ENCODE data around the gene LIG1. TPM values are rescaled to one million over a fixed set of nuclear protein-coding genes. Genes with fewer than 3 reads are reported as not detected.
A peak's percentile ranks its signal among the peaks of the same experiment; 100 is the strongest.
"Not testable (repeated sequence)": the region's sequence is repeated elsewhere in the genome, so short reads cannot be mapped to it uniquely, and the experiment has no call there.

LIG1 gene
- total and polyA plus RNA-seq, 2 experiments from 2014 or later: 9.3 to 14.5 TPM

DNA sequence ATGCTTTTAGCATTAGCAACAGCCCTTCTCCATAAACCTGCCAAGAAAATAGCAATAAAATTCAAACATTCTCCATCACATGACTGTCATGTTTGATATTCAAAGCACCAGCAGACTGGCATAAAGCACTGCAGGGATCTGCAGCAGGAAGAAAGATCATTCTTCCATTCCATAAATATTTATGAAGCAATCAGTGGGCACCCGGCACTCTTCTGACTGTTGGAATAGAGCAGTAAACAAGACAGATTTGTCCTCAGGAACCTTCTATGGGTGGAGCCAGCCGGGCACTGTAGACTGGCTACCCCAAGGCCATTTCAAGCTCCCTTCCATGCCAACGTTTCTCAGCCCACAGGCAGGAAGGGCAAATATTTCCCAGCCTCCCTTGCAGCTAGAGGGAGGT lies 85.1 kb downstream of the LIG1 start:
- Histone ChIP-seq H3K4me2 (ENCODE audit: unreplicated experiment) (no peak overlapping the region), H3K4me3 (no peak overlapping the region), H3K9me3 (ENCODE audit: low read depth) (no peaks in the 10 kb centered on the region), H3K79me2 (ENCODE audit: insufficient read depth) (no peaks in the 10 kb centered on the region), H3K36me3 (ENCODE audit: low read depth) (no peaks in the 10 kb centered on the region), H3F3A (ENCODE audit: insufficient read depth) (peaks cover 1% of the 10 kb centered on the region; the same call in 1 of the 2 replicates), H3K27ac (no peak overlapping the region), H3K27me3 (replicated peaks; ENCODE audit: insufficient read depth) (peaks cover 36% of the 10 kb centered on the region), H4K20me1 (ENCODE audit: insufficient read depth) (no peaks in the 10 kb centered on the region), H2AFZ (no peak overlapping the region), H3K4me1 (ENCODE audit: insufficient read depth) (no peaks in the 10 kb centered on the region), H3K9ac (no peak overlapping the region), H3K9me2 (ENCODE audit: insufficient read depth) (no peaks in the 10 kb centered on the region)
- DNase-seq: no peak
- 17 to 19% methylated on average over 3 of the region's 3 CpGs for whole genome bisulfite sequencing, 2 experiments (ENCODE audit: low coverage in 1 of 2, low lambda C conversion rate in 2 of 2, missing lambda C conversion rate in 2 of 2)
- in situ Hi-C loops (cut with MboI): no loop called here
- TF ChIP-seq EZH2 (IDR thresholded peaks at IDR 0.05; ENCODE audit: insufficient read depth, poor library complexity, severe bottlenecking): no peak
- no peak for TF ChIP-seq EZH2phosphoT487 (IDR thresholded peaks at IDR 0.05; ENCODE audit: insufficient read depth, low read depth)

DNA sequence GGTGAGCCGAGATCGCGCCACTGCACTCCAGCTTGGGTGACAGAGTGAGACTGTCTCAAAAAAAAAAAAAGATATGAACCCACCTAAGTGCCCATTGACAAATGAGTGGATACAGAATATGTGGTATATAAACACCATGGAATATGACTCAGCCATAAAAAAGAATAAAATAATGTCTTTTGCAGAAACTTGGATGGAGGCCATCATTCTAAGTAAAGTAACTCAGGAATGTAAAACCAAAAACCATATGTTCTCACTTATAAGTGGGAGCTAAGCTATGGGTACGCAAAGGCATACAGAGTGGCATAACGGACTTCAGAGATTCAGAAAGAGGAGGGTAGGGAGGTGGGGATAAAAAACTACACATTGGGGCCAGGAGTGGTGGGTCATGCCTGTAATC lies 89.0 kb downstream of the LIG1 start:
- 77 to 80% methylated on average over 5 of the region's 5 CpGs for WGBS, 2 experiments (ENCODE audit: low coverage in 1 of 2, low lambda C conversion rate in 2 of 2, missing lambda C conversion rate in 2 of 2)
- Histone ChIP-seq H3K79me2 (ENCODE audit: insufficient read depth) (no peaks in the 10 kb centered on the region), H3F3A (ENCODE audit: insufficient read depth) (no peaks in the 10 kb centered on the region), H3K27ac (no peak overlapping the region), H3K9me2 (ENCODE audit: insufficient read depth) (no peaks in the 10 kb centered on the region), H3K4me3 (no peak overlapping the region), H3K27me3 (replicated peaks; ENCODE audit: insufficient read depth) (peaks cover 5% of the 10 kb centered on the region), H3K36me3 (ENCODE audit: low read depth) (no peaks in the 10 kb centered on the region), H4K20me1 (ENCODE audit: insufficient read depth) (no peaks in the 10 kb centered on the region), H2AFZ (no peak overlapping the region), H3K9ac (no peak overlapping the region), H3K4me1 (ENCODE audit: insufficient read depth) (no peaks in the 10 kb centered on the region), H3K4me2 (ENCODE audit: unreplicated experiment) (no peak overlapping the region), H3K9me3 (ENCODE audit: low read depth) (no peaks in the 10 kb centered on the region)
- TF ChIP-seq EZH2 (IDR thresholded peaks at IDR 0.05; ENCODE audit: insufficient read depth, poor library complexity, severe bottlenecking) (no peak), EZH2phosphoT487 (IDR thresholded peaks at IDR 0.05; ENCODE audit: insufficient read depth, low read depth) (no peak)
- peak; percentile 17 for DNase-seq
- in situ Hi-C loops (cut with MboI): no loop called here

DNA sequence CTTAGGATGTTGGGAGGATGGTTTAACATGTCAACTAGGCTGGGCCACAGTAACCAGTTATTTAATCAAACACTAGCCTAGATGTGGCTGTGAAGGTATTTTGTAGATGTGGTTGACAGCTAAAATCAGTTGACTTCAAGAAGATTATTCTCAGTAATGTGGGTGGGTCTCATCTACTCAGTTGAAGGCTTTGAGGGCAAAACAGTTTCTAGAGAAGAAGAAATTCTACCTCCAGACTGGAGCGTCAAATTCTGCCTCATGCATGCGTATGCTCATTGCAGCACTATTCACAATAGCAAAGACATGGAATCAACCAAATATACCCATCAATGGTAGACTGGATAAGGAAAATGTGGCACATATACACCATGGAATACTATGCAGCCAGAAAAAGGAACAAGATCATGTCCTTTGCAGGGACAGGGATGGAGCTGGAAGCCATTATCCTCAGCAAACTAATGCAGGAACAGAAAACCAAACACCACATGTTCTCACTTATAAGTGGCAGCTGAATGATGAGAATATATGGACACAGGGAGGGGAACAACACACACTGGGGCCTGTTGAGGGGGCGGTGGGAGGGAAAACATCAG lies 99.9 kb downstream of the LIG1 start:
- H3K9me2 ChIP-seq (ENCODE audit: insufficient read depth); H3K4me3 ChIP-seq; in situ Hi-C loops (cut with MboI); H3K79me2 ChIP-seq (ENCODE audit: insufficient read depth); H3K4me1 ChIP-seq (ENCODE audit: insufficient read depth); H3K27ac ChIP-seq; H3F3A ChIP-seq (ENCODE audit: insufficient read depth); H3K4me2 ChIP-seq (ENCODE audit: unreplicated experiment); H2AFZ ChIP-seq; H3K9me3 ChIP-seq (ENCODE audit: low read depth); H4K20me1 ChIP-seq (ENCODE audit: insufficient read depth); H3K9ac ChIP-seq; DNase-seq; H3K27me3 ChIP-seq (replicated peaks; ENCODE audit: insufficient read depth); H3K36me3 ChIP-seq (ENCODE audit: low read depth): not testable (repeated sequence)
- 84 to 94% methylated on average over 3 of the region's 3 CpGs for WGBS, 2 experiments (ENCODE audit: low coverage in 1 of 2, low lambda C conversion rate in 2 of 2, missing lambda C conversion rate in 2 of 2)

DNA sequence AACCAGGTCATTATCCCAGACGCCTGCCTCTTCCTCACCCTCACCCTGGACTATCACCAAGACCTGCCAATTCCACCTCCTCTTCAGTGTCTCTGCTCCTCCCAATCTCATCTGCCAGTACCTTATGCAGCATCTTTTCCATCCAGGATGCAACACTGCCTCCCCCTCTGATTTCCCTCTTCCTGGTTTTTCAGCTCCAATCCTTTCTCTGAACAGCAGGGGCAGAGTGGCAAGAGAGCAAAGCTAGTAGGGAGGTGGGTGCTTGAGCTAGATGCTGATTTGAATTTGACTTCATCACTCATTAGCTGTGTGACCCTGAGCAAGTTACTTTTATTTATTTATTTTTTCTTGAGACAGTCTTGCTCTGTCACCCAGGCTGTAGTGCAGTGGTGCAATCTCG lies 100.7 kb downstream of the LIG1 start:
- Histone ChIP-seq H3K9me3 (ENCODE audit: low read depth) (no peaks in the 10 kb centered on the region), H3K9me2 (ENCODE audit: insufficient read depth) (no peaks in the 10 kb centered on the region), H4K20me1 (ENCODE audit: insufficient read depth) (no peaks in the 10 kb centered on the region), H2AFZ (no peak overlapping the region), H3K9ac (no peak overlapping the region), H3K79me2 (ENCODE audit: insufficient read depth) (no peaks in the 10 kb centered on the region), H3K4me1 (ENCODE audit: insufficient read depth) (no peaks in the 10 kb centered on the region), H3K36me3 (ENCODE audit: low read depth) (no peaks in the 10 kb centered on the region), H3K4me2 (ENCODE audit: unreplicated experiment) (no peak overlapping the region), H3K27ac (no peak overlapping the region), H3K27me3 (replicated peaks; ENCODE audit: insufficient read depth) (no peaks in the 10 kb centered on the region), H3K4me3 (no peak overlapping the region), H3F3A (ENCODE audit: insufficient read depth) (no peaks in the 10 kb centered on the region)
- in situ Hi-C loops (cut with MboI): no loop called here
- TF ChIP-seq EZH2phosphoT487 (IDR thresholded peaks at IDR 0.05; ENCODE audit: insufficient read depth, low read depth) (no peak), EZH2 (IDR thresholded peaks at IDR 0.05; ENCODE audit: insufficient read depth, poor library complexity, severe bottlenecking) (no peak)
- 48 to 56% methylated on average over 2 of the region's 2 CpGs for WGBS, 2 experiments (ENCODE audit: low coverage in 1 of 2, low lambda C conversion rate in 2 of 2, missing lambda C conversion rate in 2 of 2)
- no peak for DNase-seq

Other genes with a start within 250 kb of the LIG1 start
- not detected in 2 replicates for gene BSPH1, start 178.2 kb downstream of the LIG1 start, total RNA-seq (2014; rRNA removed; shearing (Covaris generic))
- gene BSPH1, start 178.2 kb downstream of the LIG1 start, polyA plus RNA-seq (2016; fragmentation: Nextera tagmentation; extraction: Ambion mirVana): not detected in 2 replicates
- gene ELSPBP1, start 175.7 kb downstream of the LIG1 start, total RNA-seq (2014; rRNA removed; shearing (Covaris generic)): not detected in 2 replicates
- gene ELSPBP1, start 175.7 kb downstream of the LIG1 start, polyA plus RNA-seq (2016; fragmentation: Nextera tagmentation; extraction: Ambion mirVana): not detected in 2 replicates
- not detected in 2 replicates for gene CABP5, start 126.3 kb downstream of the LIG1 start, total RNA-seq (2014; rRNA removed; shearing (Covaris generic))
- gene CABP5, start 126.3 kb downstream of the LIG1 start, polyA plus RNA-seq (2016; fragmentation: Nextera tagmentation; extraction: Ambion mirVana): not detected in 2 replicates
- gene PLA2G4C, start 59.5 kb downstream of the LIG1 start, total RNA-seq (2014; rRNA removed; shearing (Covaris generic)): 0.63 and 0.76 TPM in 2 replicates
- 1.8 and 1.9 TPM in 2 replicates for gene PLA2G4C, start 59.5 kb downstream of the LIG1 start, polyA plus RNA-seq (2016; fragmentation: Nextera tagmentation; extraction: Ambion mirVana)
- gene ZSWIM9, start 336 bp upstream of the LIG1 start, total RNA-seq (2014; rRNA removed; shearing (Covaris generic)): 4.3 and 6.6 TPM in 2 replicates
- 0.88 and 1.2 TPM in 2 replicates for gene ZSWIM9, start 336 bp upstream of the LIG1 start, polyA plus RNA-seq (2016; fragmentation: Nextera tagmentation; extraction: Ambion mirVana)
- gene CARD8, start 85.6 kb upstream of the LIG1 start, total RNA-seq (2014; rRNA removed; shearing (Covaris generic)): 12.9 and 24.2 TPM in 2 replicates
- 6.3 and 6.6 TPM in 2 replicates for gene CARD8, start 85.6 kb upstream of the LIG1 start, polyA plus RNA-seq (2016; fragmentation: Nextera tagmentation; extraction: Ambion mirVana)
- gene ZNF114, start 99.7 kb upstream of the LIG1 start, total RNA-seq (2014; rRNA removed; shearing (Covaris generic)): 0.13 and 0.22 TPM in 2 replicates
- gene ZNF114, start 99.7 kb upstream of the LIG1 start, polyA plus RNA-seq (2016; fragmentation: Nextera tagmentation; extraction: Ambion mirVana): not detected in 2 replicates
- 165 and 196 TPM in 2 replicates for gene EMP3, start 155.2 kb upstream of the LIG1 start, total RNA-seq (2014; rRNA removed; shearing (Covaris generic))
- gene EMP3, start 155.2 kb upstream of the LIG1 start, polyA plus RNA-seq (2016; fragmentation: Nextera tagmentation; extraction: Ambion mirVana): 716 and 742 TPM in 2 replicates
- 7.6 and 27.1 TPM in 2 replicates for gene TMEM143, start 193.6 kb upstream of the LIG1 start, total RNA-seq (2014; rRNA removed; shearing (Covaris generic))
- 8.6 and 9.9 TPM in 2 replicates for gene TMEM143, start 193.6 kb upstream of the LIG1 start, polyA plus RNA-seq (2016; fragmentation: Nextera tagmentation; extraction: Ambion mirVana)
- gene SYNGR4, start 194.0 kb upstream of the LIG1 start, total RNA-seq (2014; rRNA removed; shearing (Covaris generic)): not detected in 2 replicates
- gene SYNGR4, start 194.0 kb upstream of the LIG1 start, polyA plus RNA-seq (2016; fragmentation: Nextera tagmentation; extraction: Ambion mirVana): not detected in 2 replicates
- gene KDELR1, start 221.2 kb upstream of the LIG1 start, total RNA-seq (2014; rRNA removed; shearing (Covaris generic)): 126 and 170 TPM in 2 replicates
- 231 and 242 TPM in 2 replicates for gene KDELR1, start 221.2 kb upstream of the LIG1 start, polyA plus RNA-seq (2016; fragmentation: Nextera tagmentation; extraction: Ambion mirVana)
- gene GRIN2D, start 223.3 kb upstream of the LIG1 start, total RNA-seq (2014; rRNA removed; shearing (Covaris generic)): 0.54 and 0.76 TPM in 2 replicates
- gene GRIN2D, start 223.3 kb upstream of the LIG1 start, polyA plus RNA-seq (2016; fragmentation: Nextera tagmentation; extraction: Ambion mirVana): 0.10 and 0.22 TPM in 2 replicates